CD8-positive, alpha-beta memory T cell (primary cell): Measurements from ENCODE around the gene ARID4A. TPM values are rescaled to one million over a fixed set of nuclear protein-coding genes. Genes with fewer than 3 reads are reported as not detected.
A peak's percentile ranks its signal among the peaks of the same experiment; 100 is the strongest.
"Not testable (repeated sequence)": the region's sequence is repeated elsewhere in the genome, so short reads cannot be mapped to it uniquely, and the experiment has no call there.

ENCODE experiments used
- CTCF ChIA-PET: fragments of 350-600 bp; sonication (Branson Sonifier 250); formaldehyde crosslinking; loops from one replicate; lab custom pipeline; 2021; ENCODE audit warnings: antibody characterized with exemption; lab: Charles Lee
- POLR2A ChIA-PET: fragments of 350-600 bp; sonication (Branson Sonifier 250); formaldehyde crosslinking; loops from one replicate; lab custom pipeline; 2021; ENCODE audit warnings: antibody characterized with exemption; lab: Charles Lee
- DNase-seq, 5 donors: peaks; one replicate each; pipeline versions ENCODE4 v3.0.0 to v3.0.0-alpha.2; 2020 to 2022; ENCODE audit warnings: mixed read lengths in 1 of 5
- H3K27ac ChIP-seq: one replicate; pipeline ENCODE4 v1.7.0; 2013; ENCODE audit warnings: low read depth, mild to moderate bottlenecking, low read length, moderate library complexity
- H3K27me3 ChIP-seq: 2 replicates; pipeline ENCODE4 v1.7.0; 2013; ENCODE audit warnings: low read length, mild to moderate bottlenecking; ENCODE audit not compliant: insufficient read depth, poor library complexity, severe bottlenecking
- H3K36me3 ChIP-seq: 2 replicates; pipeline ENCODE4 v1.7.0; 2013; ENCODE audit warnings: mild to moderate bottlenecking, low read length, moderate library complexity; ENCODE audit not compliant: insufficient read depth
- H3K4me1 ChIP-seq: 2 replicates; pipeline ENCODE4 v1.7.0; 2013; ENCODE audit warnings: mild to moderate bottlenecking, low read length, moderate library complexity; ENCODE audit not compliant: insufficient read depth
- H3K4me3 ChIP-seq: 2 replicates; pipeline ENCODE4 v1.7.0; 2013; ENCODE audit warnings: mild to moderate bottlenecking, low read length
- H3K9me3 ChIP-seq: 2 replicates; pipeline ENCODE4 v1.7.0; 2013; ENCODE audit warnings: mild to moderate bottlenecking, low read length
- H3K27ac Mint-ChIP-seq, 8 donors: one replicate each; pipeline ENCODE4 v1.8.0; 2020 to 2021; ENCODE audit warnings: mixed read lengths in 8 of 8, mild to moderate bottlenecking in 6 of 8, inconsistent platforms in 3 of 8, moderate library complexity in 3 of 8
- H3K27me3 Mint-ChIP-seq, 2 donors: one replicate each; pipeline ENCODE4 v1.8.0; 2020 to 2021; ENCODE audit warnings: mixed read lengths in 2 of 2, mild to moderate bottlenecking in 1 of 2, moderate library complexity in 1 of 2
- H3K36me3 Mint-ChIP-seq, 3 donors: one replicate each; pipeline ENCODE4 v1.8.0; 2020 to 2021; ENCODE audit warnings: mixed read lengths in 3 of 3, inconsistent platforms in 1 of 3, mild to moderate bottlenecking in 1 of 3
- H3K4me1 Mint-ChIP-seq, 3 donors: one replicate each; pipeline ENCODE4 v1.8.0; 2020 to 2021; ENCODE audit warnings: mixed read lengths in 3 of 3, inconsistent platforms in 1 of 3, mild to moderate bottlenecking in 1 of 3
- H3K4me3 Mint-ChIP-seq, 7 donors: one replicate each; pipeline ENCODE4 v1.8.0; 2020 to 2021; ENCODE audit warnings: mixed read lengths in 7 of 7, mild to moderate bottlenecking in 6 of 7, moderate library complexity in 4 of 7, inconsistent platforms in 2 of 7
- H3K9me3 Mint-ChIP-seq, 5 donors: one replicate each; pipeline ENCODE4 v1.8.0; 2020 to 2022; ENCODE audit warnings: mixed read lengths in 5 of 5, mild to moderate bottlenecking in 3 of 5, moderate library complexity in 2 of 5, inconsistent platforms in 1 of 5
- polyA plus RNA-seq: library from polyadenylated mRNA; unstranded; fragments of 300-500 nt; fragmentation: Illumina TruSeq; gene quantifications from one replicate; pipeline ENCODE4 v1.2.3, GENCODE V29; 2021
- total RNA-seq, 2 experiments: library from RNA; stranded (reverse); gene quantifications; one replicate each; pipeline ENCODE4 v1.2.3, GENCODE V29; 2021

The ARID4A gene
- total and polyA plus RNA-seq, 3 experiments from 2014 or later = 19.6 to 38.3 (median 20.4) TPM

- H3K27me3 ChIP-seq, H3K9me3 Mint-ChIP-seq, POLR2A ChIA-PET, H3K9me3 ChIP-seq, H3K4me1 ChIP-seq, H3K4me3 ChIP-seq, H3K4me3 Mint-ChIP-seq, H3K27ac ChIP-seq, H3K27me3 Mint-ChIP-seq, DNase-seq: not testable (repeated sequence)
- Mint-ChIP-seq H3K36me3 (peaks cover 4 to 68% (median 18%) of the 10 kb centered on the region in 3 donors), H3K4me1 (peaks cover 5 to 23% (median 21%) of the 10 kb centered on the region in 3 donors), H3K27ac (peak overlapping the region in 2 of 8 donors; percentile 72 to 86)
- CTCF ChIA-PET = interaction anchor here (0.6 to 1.9 kb wide), 2 partner anchors 56 to 1402 kb away, joined by 3 to 4 read pairs; partner anchors contain the start of gene TOMM20L
- H3K36me3 ChIP-seq = peaks cover 11% of the 10 kb centered on the region
Observed at GRCh38 chr14:58339666-58340065, 41.3 kb downstream of the ARID4A start.

- no peak overlapping the region for H3K27ac ChIP-seq
- H3K36me3 ChIP-seq = peaks cover 13% of the 10 kb centered on the region
- H3K9me3 Mint-ChIP-seq = no peaks in the 10 kb centered on the region
- POLR2A ChIA-PET = no interaction called here
- no peak overlapping the region for H3K4me3 Mint-ChIP-seq
- DNase-seq = no peak
- H3K4me1 Mint-ChIP-seq = peaks cover 5 to 17% (median 16%) of the 10 kb centered on the region in 3 donors
- H3K27me3 Mint-ChIP-seq = no peaks in the 10 kb centered on the region
- no peaks in the 10 kb centered on the region for H3K4me1 ChIP-seq
- CTCF ChIA-PET = no interaction called here
- no peak overlapping the region for H3K4me3 ChIP-seq
- H3K27me3 ChIP-seq = no peaks in the 10 kb centered on the region
- H3K9me3 ChIP-seq = no peaks in the 10 kb centered on the region
- peaks cover 0 to 70% (median 13%) of the 10 kb centered on the region in 3 donors for H3K36me3 Mint-ChIP-seq
- peak overlapping the region in 4 of 8 donors; percentile 6 to 36 (median 25) for H3K27ac Mint-ChIP-seq
Observed at GRCh38 chr14:58341152-58341748, 42.9 kb downstream of the ARID4A start.

- H3K4me1 Mint-ChIP-seq = peaks cover 7 to 21% (median 16%) of the 10 kb centered on the region in 3 donors
- H3K9me3 ChIP-seq, POLR2A ChIA-PET, H3K9me3 Mint-ChIP-seq, H3K27ac ChIP-seq, H3K4me1 ChIP-seq, H3K4me3 ChIP-seq, H3K27me3 ChIP-seq, H3K4me3 Mint-ChIP-seq, H3K27me3 Mint-ChIP-seq, DNase-seq: not testable (repeated sequence)
- peaks cover 12 to 72% (median 16%) of the 10 kb centered on the region in 3 donors for H3K36me3 Mint-ChIP-seq
- H3K27ac Mint-ChIP-seq = peak overlapping the region in 3 of 8 donors; percentile 55 to 74 (median 70)
- peaks cover 32% of the 10 kb centered on the region for H3K36me3 ChIP-seq
- CTCF ChIA-PET = interaction anchor here (0.8 kb wide), 1 partner anchor 11 kb away, joined by 3 read pairs; no protein-coding TSS in a partner anchor
Observed at GRCh38 chr14:58343535-58343934, 45.2 kb downstream of the ARID4A start.

- CTCF ChIA-PET = interaction anchor here (0.6 to 1.0 kb wide), 2 partner anchors 10 to 42 kb away, joined by 3 read pairs; partner anchors contain the start of gene TOMM20L
- Histone ChIP-seq H3K4me3 (peak overlapping the region; percentile 22), H3K4me1 (peaks cover 13% of the 10 kb centered on the region), H3K9me3 (no peaks in the 10 kb centered on the region), H3K27ac (no peak overlapping the region), H3K27me3 (no peaks in the 10 kb centered on the region), H3K36me3 (peaks cover 13% of the 10 kb centered on the region)
- no peaks in the 10 kb centered on the region for H3K27me3 Mint-ChIP-seq
- H3K4me1 Mint-ChIP-seq = peaks cover 30 to 51% (median 47%) of the 10 kb centered on the region in 3 donors
- POLR2A ChIA-PET = no interaction called here
- no peaks in the 10 kb centered on the region for H3K9me3 Mint-ChIP-seq
- peak overlapping the region; percentile 9 to 93 (median 74) for H3K27ac Mint-ChIP-seq
- no peak for DNase-seq
- H3K4me3 Mint-ChIP-seq = peak overlapping the region; percentile 28 to 76 (median 63)
- peaks cover 5 to 77% (median 28%) of the 10 kb centered on the region in 3 donors for H3K36me3 Mint-ChIP-seq
Observed at GRCh38 chr14:58353516-58354299, 55.4 kb downstream of the ARID4A start.

- CTCF ChIA-PET = interaction anchor here (1.0 kb wide), 1 partner anchor 11 kb away, joined by 3 read pairs; no protein-coding TSS in a partner anchor
- H3K36me3 Mint-ChIP-seq = peaks cover 8 to 79% (median 25%) of the 10 kb centered on the region in 3 donors
- no peaks in the 10 kb centered on the region for H3K9me3 Mint-ChIP-seq
Observed at GRCh38 chr14:58354808-58355207, 56.5 kb downstream of the ARID4A start.

GRCh38 chr14:58356268-58356667, 57.9 kb downstream of the ARID4A start:
- no peak overlapping the region for H3K4me3 ChIP-seq
- Mint-ChIP-seq H3K4me1 (peaks cover 30 to 46% (median 44%) of the 10 kb centered on the region in 3 donors), H3K9me3 (no peaks in the 10 kb centered on the region), H3K36me3 (peaks cover 8 to 81% (median 24%) of the 10 kb centered on the region in 3 donors), H3K27ac (peak overlapping the region in 1 of 8 donors; percentile 33), H3K27me3 (no peaks in the 10 kb centered on the region), H3K4me3 (no peak overlapping the region)
- DNase-seq = no peak
- CTCF ChIA-PET = no interaction called here
- H3K9me3 ChIP-seq = no peaks in the 10 kb centered on the region
- H3K4me1 ChIP-seq = peaks cover 13% of the 10 kb centered on the region
- peaks cover 23% of the 10 kb centered on the region for H3K36me3 ChIP-seq
- H3K27ac ChIP-seq = no peak overlapping the region
- POLR2A ChIA-PET = no interaction called here
- no peaks in the 10 kb centered on the region for H3K27me3 ChIP-seq

More at GRCh38 chr14:58354808-58355207, 56.5 kb downstream of the ARID4A start:
- Mint-ChIP-seq H3K4me1 (peaks cover 30 to 51% (median 47%) of the 10 kb centered on the region in 3 donors), H3K27ac (peak overlapping the region in 7 of 8 donors; percentile 22 to 93 (median 67)), H3K27me3 (no peaks in the 10 kb centered on the region), H3K4me3 (peak overlapping the region in 2 of 7 donors; percentile 5 to 48)
- Histone ChIP-seq H3K36me3 (peaks cover 14% of the 10 kb centered on the region), H3K27me3 (no peaks in the 10 kb centered on the region), H3K4me3 (no peak overlapping the region), H3K9me3 (no peaks in the 10 kb centered on the region), H3K27ac (no peak overlapping the region), H3K4me1 (peaks cover 13% of the 10 kb centered on the region)
- POLR2A ChIA-PET = interaction anchor here (0.7 kb wide), 1 partner anchor 66 kb away, joined by 4 read pairs; no protein-coding TSS in a partner anchor
- DNase-seq = no peak

GRCh38 chr14:58362272-58362671, 63.9 kb downstream of the ARID4A start:
- H3K27ac Mint-ChIP-seq, H3K4me3 Mint-ChIP-seq, H3K9me3 Mint-ChIP-seq, H3K4me1 Mint-ChIP-seq, H3K4me1 ChIP-seq, DNase-seq, H3K4me3 ChIP-seq, H3K27me3 Mint-ChIP-seq, H3K27me3 ChIP-seq, POLR2A ChIA-PET, H3K27ac ChIP-seq, H3K9me3 ChIP-seq: not testable (repeated sequence)
- peaks cover 38% of the 10 kb centered on the region for H3K36me3 ChIP-seq
- peaks cover 10 to 76% (median 23%) of the 10 kb centered on the region in 3 donors for H3K36me3 Mint-ChIP-seq
- CTCF ChIA-PET = interaction anchor here (1.3 kb wide), 1 partner anchor 87 kb away, joined by 4 read pairs; no protein-coding TSS in a partner anchor
